GM12878 (cell line): Measurements from ENCODE around the gene GALE. TPM values are rescaled to one million over a fixed set of nuclear protein-coding genes. Genes with fewer than 3 reads are reported as not detected.
"Not testable (repeated sequence)": the region's sequence is repeated elsewhere in the genome, so short reads cannot be mapped to it uniquely, and the experiment has no call there.

Experiments used
- ATAC-seq: fragments of 200-7000 bp; cut with Tn5 transposase; 3 replicates; pipeline ENCODE4 v1.9.1; 2020; ENCODE audit warnings: mild to moderate bottlenecking, moderate library complexity
- BruUV-seq: library from RNA; stranded (reverse); fragments of 400-500 nt; replicated peaks from 2 replicates; lab custom pipeline; 2021; lab: Mats Ljungman, UMichigan
- CTCF ChIA-PET: fragments of 300-600 bp; sonication (Branson Sonifier 250); formaldehyde crosslinking; extraction: SDS; loops from one replicate; lab custom pipeline; 2021; ENCODE audit warnings: inconsistent platforms; lab: Yijun Ruan, JAX
- POLR2A ChIA-PET: fragments of 350-600 bp; formaldehyde crosslinking; extraction: SDS; loops from one replicate; lab custom pipeline; 2021; ENCODE audit warnings: inconsistent platforms; lab: Charles Lee
- RAD21 ChIA-PET: fragments of 300-600 bp; sonication (Branson Sonifier 250); formaldehyde crosslinking; loops from one replicate; lab custom pipeline; 2023; ENCODE audit warnings: antibody characterized with exemption; ENCODE audit not compliant: unreplicated experiment; lab: Charles Lee
- SMC1A ChIA-PET: fragments of 300-600 bp; sonication (Branson Sonifier 250); formaldehyde crosslinking; loops from one replicate; lab custom pipeline; 2023; ENCODE audit not compliant: unreplicated experiment, uncharacterized antibody; lab: Charles Lee
- DNase-seq: peaks from one replicate; pipeline ENCODE4 v3.0.0-alpha.2; 2011; ENCODE audit warnings: low read depth, low spot score
- FAIRE-seq: peaks from 3 replicates; lab custom pipeline; 2011; peaks lifted over from hg19 to GRCh38; lab: Jason Lieb, UNC
- H2AFZ ChIP-seq: 2 replicates; pipeline ENCODE4 v1.6.0; 2011; ENCODE audit warnings: low read depth, low read length, control low read depth; ENCODE audit not compliant: control insufficient read depth
- H3K27ac ChIP-seq: 2 replicates; pipeline ENCODE4 v1.5.1; 2011; ENCODE audit warnings: control low read depth; ENCODE audit not compliant: control insufficient read depth, insufficient read depth
- H3K27me3 ChIP-seq, 2 experiments: replicated peaks in 1 of 2; 2 replicates each; pipeline versions ENCODE4 v1.6.0 to v1.6.1; 2011; ENCODE audit warnings: low read length in 1 of 2; ENCODE audit not compliant: control insufficient read depth in 2 of 2, insufficient read depth in 2 of 2
- H3K36me3 ChIP-seq, 2 experiments: 2 replicates each; pipeline ENCODE4 v1.5.1; 2011; ENCODE audit warnings: low read length in 1 of 2; ENCODE audit not compliant: control insufficient read depth in 2 of 2, insufficient read depth in 2 of 2
- H3K4me1 ChIP-seq: 2 replicates; pipeline ENCODE4 v1.6.1; 2011; ENCODE audit warnings: mild to moderate bottlenecking, low read length, moderate library complexity, mixed read lengths; ENCODE audit not compliant: control insufficient read depth, insufficient read depth
- H3K4me2 ChIP-seq: 2 replicates; pipeline ENCODE4 v1.6.0; 2011; ENCODE audit warnings: control low read depth; ENCODE audit not compliant: control insufficient read depth, insufficient read depth
- H3K4me3 ChIP-seq: fragments of 200-600 bp; sonication (generic); 2 replicates; pipeline ENCODE4 v1.5.1; 2016
- H3K79me2 ChIP-seq: 2 replicates; pipeline ENCODE4 v1.6.0; 2011; ENCODE audit warnings: low read length; ENCODE audit not compliant: control insufficient read depth, insufficient read depth
- H3K9ac ChIP-seq: 2 replicates; pipeline ENCODE4 v1.8.0; 2011; ENCODE audit warnings: low read length, control low read depth, mixed read lengths; ENCODE audit not compliant: control insufficient read depth, insufficient read depth
- H3K9me3 ChIP-seq: replicated peaks from 3 replicates; pipeline ENCODE4 v1.5.1; 2011; ENCODE audit warnings: mild to moderate bottlenecking, low read length; ENCODE audit not compliant: control insufficient read depth, insufficient read depth
- H4K20me1 ChIP-seq: 2 replicates; pipeline ENCODE4 v1.6.0; 2011; ENCODE audit not compliant: control insufficient read depth, insufficient read depth
- NBN ChIP-seq: fragments of 450-650 bp; IDR thresholded peaks from 2 replicates; pipeline ENCODE4 v1.6.1; 2016
- NFXL1 ChIP-seq: fragments of 450-650 bp; IDR thresholded peaks from 2 replicates; pipeline ENCODE4 v1.6.1; 2017; ENCODE audit warnings: antibody characterized with exemption, mild to moderate bottlenecking, borderline replicate concordance
- NR2C1 ChIP-seq: fragments of 450-650 bp; IDR thresholded peaks from 2 replicates; pipeline ENCODE4 v1.6.1; 2017; ENCODE audit warnings: antibody characterized with exemption, mild to moderate bottlenecking, moderate library complexity
- RAD51 ChIP-seq: fragments of 450-650 bp; IDR thresholded peaks from 2 replicates; pipeline ENCODE4 v1.6.1; 2016; ENCODE audit warnings: moderate library complexity, mild to moderate bottlenecking, inconsistent platforms
- STAT1 ChIP-seq: fragments of 450-650 bp; conservative IDR thresholded peaks from 2 replicates; pipeline ENCODE4 v1.6.1; 2014; ENCODE audit warnings: antibody characterized with exemption, mild to moderate bottlenecking
- ZNF217 ChIP-seq: fragments of 450-650 bp; IDR thresholded peaks from 2 replicates; pipeline ENCODE4 v1.6.1; 2017; ENCODE audit warnings: antibody characterized with exemption, mild to moderate bottlenecking
- WGBS: methylation state at CpG from one replicate; pipeline ENCODE4 v1.1.6; 2016; ENCODE audit warnings: low lambda C conversion rate; ENCODE audit not compliant: insufficient replicate concordance, insufficient coverage; ENCODE audit errors: missing lambda C conversion rate; 5-methylcytosine and 5-hydroxymethylcytosine counted together
- in situ Hi-C: fragments of 300-500 bp; cut with MboI; formaldehyde crosslinking; loops from 9 replicates; pipeline ENCODE4 v1.14.3; 2018; ENCODE audit warnings: mixed read lengths
- intact Hi-C: fragments of 100-400 bp; cut with micrococcal nuclease; formaldehyde crosslinking; loops from one replicate; pipeline ENCODE4 v1.14.2; 2022; ENCODE audit not compliant: unreplicated experiment
- polyA plus RNA-seq, 11 experiments: library from polyadenylated mRNA; depleted of rRNA in 4 of 11; unstranded in 6 of 11; stranded (reverse) in 5 of 11; fragments of >200 nt; fragmentation: Nextera tagmentation in 4 of 11; fragmentation: Illumina TruSeq in 1 of 11; extraction: Ambion mirVana in 4 of 11; extraction: Trizol in 1 of 11; gene quantifications; 1 replicate in 1 of 11; 2 replicates in 10 of 11; pipeline versions ENCODE4 v1.2.1 to v1.2.3, GENCODE V29; 2011 to 2016; ENCODE audit warnings: inconsistent platforms in 2 of 11, missing spikeins in 2 of 11, low read depth in 1 of 11
- total RNA-seq, 4 experiments: library from RNA; depleted of rRNA in 3 of 4; stranded (reverse); fragments of >200 nt in 3 of 4; fragmentation: Illumina TruSeq in 1 of 4; extraction: Trizol in 1 of 4; gene quantifications; 2 replicates each; pipeline versions ENCODE4 v1.2.1 to v1.2.3, GENCODE V29; 2013 to 2021
- TF ChIP-seq, protein P1 (sequence below): fragments of 450-650 bp; IDR thresholded peaks from 2 replicates; pipeline ENCODE4 v1.6.1; 2014; ENCODE audit warnings: mild to moderate bottlenecking

Gene GALE
- total and polyA plus RNA-seq, 10 of the 15 experiments (the other 5 are each of a cell fraction or from before 2014, with no cell fraction given) = 4.2 to 93.7 (median 40.4) TPM

GRCh38 chr1:23784846-23785245 lies 15.7 kb downstream of the GALE start:
- FAIRE-seq (no peak), DNase-seq (no peak), ATAC-seq (no peak)
- no peak overlapping the region for H3K4me3 ChIP-seq
- H3K36me3 ChIP-seq = peaks cover 9 to 18% of the 10 kb centered on the region in 2 experiments
- H3K4me2 ChIP-seq = no peak overlapping the region
- POLR2A ChIA-PET = interaction anchor here (0.5 to 0.7 kb wide), 4 partner anchors 14 to 51 kb away, joined by 3 to 9 read pairs (median 4); no protein-coding TSS in a partner anchor
- no peak overlapping the region for H3K9ac ChIP-seq
- H3K27ac ChIP-seq = no peak overlapping the region
- no peaks in the 10 kb centered on the region for H3K9me3 ChIP-seq
- CTCF ChIA-PET = interaction anchor here (2.7 to 2.8 kb wide), 2 partner anchors 13 to 132 kb away, joined by 8 to 9 read pairs; no protein-coding TSS in a partner anchor
- intact Hi-C loops (no loop called here), in situ Hi-C loops (loop anchor here (25.0 kb wide), 1 partner anchor 1452 kb away; the partner anchor contains the start of genes RSRP1 and SYF2)
- no TSS peak for BruUV-seq
- H4K20me1 ChIP-seq = no peaks in the 10 kb centered on the region
- no peaks in the 10 kb centered on the region for H3K27me3 ChIP-seq
- no peaks in the 10 kb centered on the region for H3K4me1 ChIP-seq
- peaks cover 6% of the 10 kb centered on the region for H3K79me2 ChIP-seq
- no peak overlapping the region for H2AFZ ChIP-seq
- WGBS = 99% methylated on average over 4 of the region's 4 CpGs
- RAD21 ChIA-PET = interaction anchor here (1.7 kb wide), 1 partner anchor 132 kb away, joined by 5 read pairs; no protein-coding TSS in a partner anchor
- SMC1A ChIA-PET = interaction anchor here (0.8 to 0.9 kb wide), 2 partner anchors 13 to 60 kb away, joined by 3 read pairs; no protein-coding TSS in a partner anchor
- TF ChIP-seq, protein P1, sequence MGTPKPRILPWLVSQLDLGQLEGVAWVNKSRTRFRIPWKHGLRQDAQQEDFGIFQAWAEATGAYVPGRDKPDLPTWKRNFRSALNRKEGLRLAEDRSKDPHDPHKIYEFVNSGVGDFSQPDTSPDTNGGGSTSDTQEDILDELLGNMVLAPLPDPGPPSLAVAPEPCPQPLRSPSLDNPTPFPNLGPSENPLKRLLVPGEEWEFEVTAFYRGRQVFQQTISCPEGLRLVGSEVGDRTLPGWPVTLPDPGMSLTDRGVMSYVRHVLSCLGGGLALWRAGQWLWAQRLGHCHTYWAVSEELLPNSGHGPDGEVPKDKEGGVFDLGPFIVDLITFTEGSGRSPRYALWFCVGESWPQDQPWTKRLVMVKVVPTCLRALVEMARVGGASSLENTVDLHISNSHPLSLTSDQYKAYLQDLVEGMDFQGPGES = no peak
- no peak for TF ChIP-seq NR2C1
- TF ChIP-seq NBN = no peak
- no peak for TF ChIP-seq STAT1
- TF ChIP-seq RAD51 = no peak
- no peak for TF ChIP-seq NFXL1
- TF ChIP-seq ZNF217 = no peak

DNA sequence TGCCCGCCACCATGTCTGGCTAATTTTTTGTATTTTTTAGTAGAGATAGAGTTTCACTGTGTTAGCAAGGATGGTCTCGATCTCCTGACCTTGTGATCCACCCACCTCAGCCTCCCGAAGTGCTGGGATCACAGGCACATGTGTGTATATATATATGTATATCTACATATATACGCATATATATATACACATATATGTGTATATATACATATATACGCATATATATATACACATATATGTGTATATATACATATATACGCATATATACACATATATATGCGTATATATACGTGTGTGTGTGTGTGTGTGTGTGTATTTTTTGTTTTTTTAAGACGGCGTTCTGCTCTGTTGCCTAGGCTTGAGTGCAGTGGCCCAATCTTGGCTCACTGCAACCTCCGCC lies 17.4 kb downstream of the GALE start:
- DNase-seq, H3K27ac ChIP-seq, RAD21 ChIA-PET, FAIRE-seq, H4K20me1 ChIP-seq, H3K9me3 ChIP-seq, BruUV-seq, SMC1A ChIA-PET, H3K27me3 ChIP-seq, H2AFZ ChIP-seq, intact Hi-C loops, H3K4me1 ChIP-seq, H3K4me2 ChIP-seq, POLR2A ChIA-PET, H3K4me3 ChIP-seq, ATAC-seq, H3K9ac ChIP-seq: not testable (repeated sequence)
- in situ Hi-C loops = loop anchor here (25.0 kb wide), 1 partner anchor 1454 kb away; the partner anchor contains the start of genes RSRP1 and SYF2
- WGBS = 92% methylated on average over 11 of the region's 11 CpGs
- Histone ChIP-seq H3K79me2 (peaks cover 23% of the 10 kb centered on the region), H3K36me3 (peaks cover 9 to 18% of the 10 kb centered on the region in 2 experiments)
- CTCF ChIA-PET = interaction anchor here (2.0 to 2.8 kb wide), 2 partner anchors 11 to 27 kb away, joined by 5 to 9 read pairs; no protein-coding TSS in a partner anchor
